ENCODE data around the gene LSR.
A peak's percentile ranks its signal among the peaks of the same experiment; 100 is the strongest.

Gene LSR

DNA sequence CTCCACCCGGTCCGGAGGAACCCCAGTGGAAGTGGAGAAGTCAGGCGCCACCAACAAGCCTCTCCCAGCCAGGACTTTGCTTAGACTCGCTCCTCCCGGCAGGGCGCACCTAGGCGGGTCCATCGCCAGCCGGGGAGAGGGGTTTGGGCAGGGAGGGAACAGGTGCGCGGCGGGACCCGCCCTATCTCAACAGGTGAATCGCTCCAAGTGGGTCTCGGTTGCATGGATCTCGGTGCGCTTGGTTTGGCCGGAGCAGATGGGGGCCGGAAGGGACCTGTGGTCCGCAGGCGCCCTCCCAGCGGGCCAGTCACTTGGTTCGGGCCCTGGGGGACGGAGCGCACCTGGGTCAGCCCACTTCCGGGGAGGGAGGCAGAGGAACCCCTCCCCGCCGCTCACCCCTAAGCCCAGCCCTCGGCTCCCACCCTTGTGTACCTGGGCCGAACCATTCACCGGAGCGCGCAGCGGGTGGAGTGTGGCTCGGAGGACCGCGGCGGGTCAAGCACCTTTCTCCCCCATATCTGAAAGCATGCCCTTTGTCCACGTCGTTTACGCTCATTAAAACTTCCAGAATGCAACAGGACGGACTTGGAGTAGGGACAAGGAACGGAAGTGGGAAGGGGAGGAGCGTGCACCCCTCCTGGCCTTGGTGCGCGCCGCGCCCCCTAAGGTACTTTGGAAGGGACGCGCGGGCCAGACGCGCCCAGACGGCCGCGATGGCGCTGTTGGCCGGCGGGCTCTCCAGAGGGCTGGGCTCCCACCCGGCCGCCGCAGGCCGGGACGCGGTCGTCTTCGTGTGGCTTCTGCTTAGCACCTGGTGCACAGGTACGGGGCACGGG is at the start of gene LSR:
Gene LSR (plus strand): TSS at position 693 of the 836 bp plus-strand sequence. CDS start 21 bp downstream, at position 714.
- DNase-seq (ENCODE audit: low read depth) = no peak

DNA sequence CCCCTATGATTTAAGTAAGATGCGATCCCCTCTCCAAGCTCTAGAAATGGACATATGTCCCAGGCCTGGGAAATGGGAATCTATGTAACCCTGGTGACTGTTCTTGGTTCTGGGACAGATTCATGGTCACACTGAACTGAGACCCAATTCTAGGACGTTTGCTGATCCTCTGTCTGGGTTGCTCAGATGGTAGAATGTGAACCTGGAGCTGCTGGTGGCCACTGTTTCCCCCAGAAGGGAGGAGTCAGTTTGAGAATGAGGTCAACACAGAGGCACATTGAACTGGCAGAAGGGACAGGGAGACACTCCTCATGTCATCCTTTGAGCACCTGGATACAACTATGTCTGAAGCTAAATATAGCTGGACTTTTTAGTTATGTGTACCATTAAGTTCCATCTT is 49.3 kb upstream of the LSR start:
- no peak for DNase-seq (ENCODE audit: low read depth)

DNA sequence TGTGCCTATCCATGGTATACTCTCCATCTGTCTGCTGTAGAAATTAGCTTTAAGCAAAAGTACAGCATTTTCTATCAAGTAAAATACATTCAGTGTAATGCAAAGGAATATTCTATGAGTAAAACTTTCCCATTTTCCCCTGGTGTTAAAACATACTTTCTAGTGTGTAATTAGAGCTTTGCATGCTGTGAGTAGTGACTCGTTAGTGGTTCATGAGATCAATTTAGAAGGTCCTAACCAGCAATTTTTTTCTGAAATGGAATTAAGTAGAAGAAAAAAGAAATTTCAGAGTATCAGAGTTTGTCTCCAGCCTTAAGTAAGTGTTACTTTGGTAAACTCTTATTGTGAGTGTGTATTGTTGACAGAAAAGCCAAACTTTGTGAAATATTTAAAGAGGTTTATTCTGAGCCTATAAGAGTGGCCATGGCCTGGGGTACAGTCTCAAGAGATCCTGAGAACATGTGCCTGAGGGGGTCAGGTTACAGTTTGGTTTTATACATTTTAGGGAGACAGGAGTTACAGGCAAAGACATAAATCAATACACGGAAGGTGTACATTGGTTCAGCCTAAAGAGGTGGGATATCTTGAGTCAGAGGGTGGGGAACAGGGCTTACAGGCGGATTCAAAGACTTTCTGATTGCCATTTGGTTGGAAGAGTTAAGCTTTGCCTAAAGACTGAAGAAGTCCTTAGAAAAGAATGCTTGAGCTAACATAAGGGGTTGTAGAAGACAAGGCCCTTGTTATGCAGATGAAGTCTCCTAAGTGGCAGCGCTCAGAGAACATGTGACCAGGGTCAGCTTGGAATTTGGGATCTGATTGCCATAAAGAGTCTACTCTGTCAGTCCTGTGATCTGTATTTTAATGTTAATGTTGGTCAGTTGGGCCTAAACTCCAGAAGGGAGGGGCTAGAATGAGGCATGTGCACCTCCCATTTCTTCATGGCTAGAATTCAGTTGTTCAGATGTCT is 45.8 kb upstream of the LSR start:
- DNase-seq (ENCODE audit: low read depth) = no peak

- no peak for DNase-seq (ENCODE audit: low read depth)
These were observed 43.7 kb upstream of the LSR start for GRCh38 chr19:35204799-35205732.

- no peak for DNase-seq (ENCODE audit: low read depth)
These were observed 43.0 kb upstream of the LSR start for GRCh38 chr19:35205733-35206323.

DNA sequence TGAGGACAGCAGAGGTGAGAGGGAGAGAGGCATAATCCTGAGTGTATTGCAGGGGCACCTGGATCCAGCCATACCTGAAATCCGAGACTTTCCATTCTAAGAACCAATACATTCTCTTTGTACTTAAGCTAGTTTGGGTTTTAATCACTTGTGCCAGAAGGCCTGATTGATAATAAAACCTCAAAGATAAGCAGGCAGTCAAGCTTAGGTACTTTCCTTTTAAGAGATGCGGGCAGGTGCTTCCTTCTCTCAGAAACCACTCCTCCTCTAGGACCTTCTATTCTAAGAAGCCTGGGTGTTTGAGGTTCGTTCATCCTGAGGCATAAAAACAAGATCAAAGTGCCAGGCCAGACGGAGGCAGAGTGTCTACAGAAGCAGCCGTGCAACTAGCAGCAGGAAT is 42.4 kb upstream of the LSR start:
- DNase-seq (ENCODE audit: low read depth) = no peak

GRCh38 chr19:35206855-35207254 is 41.9 kb upstream of the LSR start:
- DNase-seq (ENCODE audit: low read depth) = no peak

DNA sequence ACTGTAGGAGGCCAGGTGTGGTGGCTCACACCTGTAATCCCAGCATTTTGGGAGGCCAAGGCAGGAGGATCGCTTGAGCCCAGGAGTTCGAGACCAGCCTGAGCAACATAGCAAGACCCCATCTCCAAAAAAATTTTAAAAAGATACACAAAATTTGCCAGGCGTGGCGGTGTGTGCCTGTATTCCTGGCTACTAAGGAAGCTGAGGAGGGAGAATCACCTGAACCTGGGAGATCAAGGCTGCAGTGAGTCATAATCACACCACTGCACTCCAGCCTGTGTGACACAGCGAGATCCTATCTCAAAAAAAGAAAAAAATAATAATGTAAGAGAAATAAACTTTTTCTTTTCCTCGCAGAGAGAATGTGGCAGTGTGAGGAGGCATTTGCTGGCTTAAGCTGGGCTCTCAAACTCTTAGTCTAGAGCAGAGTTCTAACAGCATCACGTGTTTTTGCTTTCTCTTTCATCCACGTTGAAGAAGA is 41.4 kb upstream of the LSR start:
- DNase-seq (ENCODE audit: low read depth) = no peak

DNA sequence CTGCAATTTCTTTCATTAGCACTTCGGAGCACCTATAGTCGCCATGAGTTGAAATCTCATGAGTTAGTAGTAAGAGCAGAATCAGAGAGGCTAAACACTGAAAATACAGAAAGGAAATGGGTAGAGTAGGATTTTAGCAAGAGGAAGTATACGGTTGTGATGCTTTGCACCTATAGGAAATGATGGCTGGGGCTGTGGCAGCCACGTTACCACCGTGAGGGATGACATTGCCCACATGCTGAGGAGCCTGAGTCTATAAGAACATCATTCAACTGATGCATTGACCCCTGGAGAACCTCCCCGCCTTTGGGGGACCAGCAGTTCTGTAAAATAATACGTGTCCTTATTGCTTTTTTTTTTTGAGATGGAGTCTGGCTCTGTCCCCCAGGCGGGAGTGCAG is 40.7 kb upstream of the LSR start:
- DNase-seq (ENCODE audit: low read depth) = no peak

DNA sequence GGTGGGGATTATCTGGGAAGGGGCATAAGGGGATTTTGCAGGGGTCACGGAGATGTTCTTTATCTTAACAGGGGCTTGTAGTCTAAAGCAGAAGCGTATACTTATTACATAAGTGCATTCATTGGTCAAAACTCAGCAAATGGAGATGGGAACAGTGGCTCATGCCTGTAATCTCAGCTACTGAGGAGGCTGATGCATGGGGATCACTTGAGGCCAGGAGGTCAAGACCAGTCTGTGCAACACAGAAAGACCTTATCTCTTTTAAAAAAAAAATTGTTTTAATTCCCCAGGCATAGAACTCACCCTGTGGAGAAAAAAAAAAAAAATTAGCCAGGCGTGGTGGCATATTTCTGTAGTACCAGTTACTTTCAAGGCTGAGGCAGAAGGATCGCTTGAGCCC is 39.2 kb upstream of the LSR start:
- DNase-seq (ENCODE audit: low read depth) = no peak

DNA sequence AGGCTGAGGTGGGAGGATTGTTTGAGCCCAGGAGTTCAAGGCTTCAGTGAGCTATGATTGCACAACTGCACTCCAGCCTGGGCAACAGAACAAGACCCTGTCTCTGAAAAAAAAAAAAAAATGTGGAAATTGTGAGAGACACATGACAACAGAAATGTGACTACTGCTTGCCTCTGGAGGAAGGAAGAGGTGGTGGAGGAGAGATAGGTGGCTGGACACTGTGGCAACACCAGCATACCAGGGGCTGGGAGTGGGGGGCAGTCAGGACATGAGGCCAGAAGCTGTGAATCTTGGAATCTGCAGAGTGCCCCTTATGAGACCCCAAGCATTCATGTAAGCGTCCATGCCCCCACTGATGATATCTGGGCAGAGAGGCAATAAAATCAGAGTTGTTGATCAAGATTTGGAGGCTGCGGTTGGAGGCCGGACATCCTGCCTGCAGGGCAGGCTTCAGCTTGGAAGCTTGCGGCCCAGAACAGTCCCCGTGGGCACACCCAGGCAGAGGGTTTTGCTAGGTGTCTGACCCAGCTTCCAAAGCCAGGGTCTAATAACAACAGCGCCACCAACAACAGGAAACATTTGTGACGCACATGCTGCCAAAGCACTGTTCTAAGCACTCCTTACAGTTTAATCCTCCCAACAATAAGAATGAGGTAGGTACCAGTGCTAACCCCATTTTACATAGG is 37.1 kb upstream of the LSR start:
- no peak for DNase-seq (ENCODE audit: low read depth)

- no peak for DNase-seq (ENCODE audit: low read depth)
These were observed 36.6 kb upstream of the LSR start for GRCh38 chr19:35212241-35212640.

GRCh38 chr19:35213663-35214632 is 34.9 kb upstream of the LSR start:
- DNase-seq (ENCODE audit: low read depth) = peak; percentile 39

DNA sequence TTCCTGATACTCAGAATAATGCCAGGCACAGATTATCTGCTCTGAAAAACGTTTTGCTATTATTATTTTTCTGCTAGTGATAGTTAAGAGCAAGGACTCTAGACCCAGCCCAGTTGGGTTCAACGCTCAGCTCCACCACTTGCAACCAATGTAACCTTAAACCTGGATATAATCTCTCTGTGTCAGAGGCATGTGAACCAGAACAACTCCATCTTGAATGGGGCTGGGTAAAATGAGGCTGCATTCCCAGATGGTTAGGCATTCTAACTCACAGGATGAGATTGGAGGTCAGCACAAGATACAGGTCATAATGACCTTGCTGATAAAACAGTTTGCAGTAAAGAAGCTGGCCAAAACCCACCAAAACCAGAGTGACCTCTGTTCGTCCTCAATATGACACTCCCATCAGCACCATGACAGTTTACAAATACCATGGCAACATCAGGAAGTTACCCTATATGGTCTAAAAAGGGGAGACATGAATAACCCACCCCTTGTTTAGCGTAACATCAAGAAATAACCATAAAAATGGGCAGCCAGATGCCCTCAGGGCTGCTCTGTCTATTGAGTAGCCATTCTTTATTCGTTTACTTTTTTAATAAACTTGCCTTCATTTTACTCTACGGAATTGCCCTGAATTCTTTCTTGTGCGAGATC is 33.9 kb upstream of the LSR start:
- DNase-seq (ENCODE audit: low read depth) = no peak

- no peak for DNase-seq (ENCODE audit: low read depth)
These were observed 32.6 kb upstream of the LSR start for GRCh38 chr19:35216016-35216832.

DNA sequence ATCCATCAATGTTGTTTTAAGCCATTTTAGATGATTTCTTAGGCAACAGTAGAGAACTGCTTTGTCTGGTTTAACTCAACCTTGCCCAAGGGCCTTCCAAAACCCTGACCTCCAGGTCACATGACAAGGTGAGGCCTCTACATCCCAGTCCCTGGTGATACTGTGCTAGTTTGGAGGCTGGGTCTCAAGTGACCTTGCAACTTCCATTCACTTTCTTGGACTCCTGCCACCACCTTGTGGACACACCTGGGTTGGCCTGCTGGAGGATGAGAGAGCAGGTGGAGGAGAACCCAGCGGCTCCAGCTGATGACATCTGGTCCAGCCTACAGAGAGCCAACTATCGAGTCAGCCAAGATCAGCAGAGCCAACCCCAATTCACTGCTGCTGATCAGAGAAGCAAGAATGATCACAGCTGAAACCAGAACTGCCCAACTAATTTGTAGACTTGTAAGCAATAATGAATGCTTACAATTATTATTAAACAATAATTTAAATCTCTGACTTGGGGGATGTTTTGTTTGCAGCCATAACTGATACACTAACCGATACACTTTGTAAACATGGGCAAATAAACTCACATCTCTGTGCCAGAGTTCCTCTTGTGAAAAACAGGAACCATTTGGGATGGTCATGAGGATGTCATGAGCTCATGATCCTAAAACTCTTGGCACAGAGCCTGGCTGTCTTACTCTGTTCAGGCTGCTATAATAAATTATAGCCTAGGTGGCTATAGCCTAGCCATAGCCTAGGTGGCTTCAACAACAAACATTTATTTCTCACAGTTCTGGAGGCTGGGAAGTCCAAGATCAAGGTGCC is 31.8 kb upstream of the LSR start:
- no peak for DNase-seq (ENCODE audit: low read depth)

DNA sequence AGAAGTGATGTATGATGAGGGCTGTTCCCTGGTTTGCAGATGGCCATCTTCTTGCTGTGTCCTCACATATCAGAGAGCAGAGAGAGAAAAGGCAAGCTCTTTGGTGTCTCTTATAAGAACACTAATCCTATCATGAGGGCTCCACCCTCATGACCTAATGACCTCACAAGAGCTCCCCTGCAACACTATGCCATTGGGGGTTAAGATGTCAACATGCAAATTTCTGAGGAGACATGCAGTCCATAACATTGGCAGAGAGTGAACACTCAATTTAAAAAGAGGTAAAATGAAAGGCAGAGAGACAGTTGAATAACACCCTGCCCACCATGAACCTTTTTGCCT is 31.2 kb upstream of the LSR start:
- no peak for DNase-seq (ENCODE audit: low read depth)
